ENCODE measurements around the gene C12orf56.

DNA sequence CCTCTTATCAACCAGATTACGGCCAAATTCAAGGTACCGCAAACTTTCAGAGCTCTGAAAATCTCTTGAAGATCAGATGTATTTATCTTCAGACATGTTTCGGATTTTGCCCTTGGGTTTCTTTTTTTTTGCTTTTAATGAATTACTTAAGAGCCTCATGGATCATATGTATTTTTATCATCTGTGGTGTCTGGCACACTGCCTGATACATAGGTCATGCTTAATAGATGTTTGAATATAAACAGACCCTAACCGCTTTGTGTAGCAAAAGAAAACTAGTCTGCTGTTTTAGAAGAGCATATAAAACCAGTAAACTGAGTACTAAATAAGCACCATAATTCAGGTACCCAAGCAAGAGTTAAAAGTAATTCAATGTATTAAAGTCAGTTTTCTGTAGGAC lies 41.2 kb upstream of the C12orf56 start:
- TF ChIP-seq TAF1 (IDR thresholded peaks at IDR 0.05; ENCODE audit: low read depth) = no peak
- no peak for TF ChIP-seq RAD21 (IDR thresholded peaks at IDR 0.05; ENCODE audit: low read depth)
- no peak for TF ChIP-seq CREB1 (IDR thresholded peaks at IDR 0.05; ENCODE audit: low read depth)
- no peak for TF ChIP-seq YY1 (IDR thresholded peaks at IDR 0.05; ENCODE audit: low read depth)
- no peak for TF ChIP-seq CEBPB (IDR thresholded peaks at IDR 0.05)
- TF ChIP-seq EP300 (IDR thresholded peaks at IDR 0.05; ENCODE audit: borderline replicate concordance) = no peak
- TF ChIP-seq NFIC (IDR thresholded peaks at IDR 0.05) = no peak
- TF ChIP-seq TEAD4 (IDR thresholded peaks at IDR 0.05) = no peak
- TF ChIP-seq, protein P1, sequence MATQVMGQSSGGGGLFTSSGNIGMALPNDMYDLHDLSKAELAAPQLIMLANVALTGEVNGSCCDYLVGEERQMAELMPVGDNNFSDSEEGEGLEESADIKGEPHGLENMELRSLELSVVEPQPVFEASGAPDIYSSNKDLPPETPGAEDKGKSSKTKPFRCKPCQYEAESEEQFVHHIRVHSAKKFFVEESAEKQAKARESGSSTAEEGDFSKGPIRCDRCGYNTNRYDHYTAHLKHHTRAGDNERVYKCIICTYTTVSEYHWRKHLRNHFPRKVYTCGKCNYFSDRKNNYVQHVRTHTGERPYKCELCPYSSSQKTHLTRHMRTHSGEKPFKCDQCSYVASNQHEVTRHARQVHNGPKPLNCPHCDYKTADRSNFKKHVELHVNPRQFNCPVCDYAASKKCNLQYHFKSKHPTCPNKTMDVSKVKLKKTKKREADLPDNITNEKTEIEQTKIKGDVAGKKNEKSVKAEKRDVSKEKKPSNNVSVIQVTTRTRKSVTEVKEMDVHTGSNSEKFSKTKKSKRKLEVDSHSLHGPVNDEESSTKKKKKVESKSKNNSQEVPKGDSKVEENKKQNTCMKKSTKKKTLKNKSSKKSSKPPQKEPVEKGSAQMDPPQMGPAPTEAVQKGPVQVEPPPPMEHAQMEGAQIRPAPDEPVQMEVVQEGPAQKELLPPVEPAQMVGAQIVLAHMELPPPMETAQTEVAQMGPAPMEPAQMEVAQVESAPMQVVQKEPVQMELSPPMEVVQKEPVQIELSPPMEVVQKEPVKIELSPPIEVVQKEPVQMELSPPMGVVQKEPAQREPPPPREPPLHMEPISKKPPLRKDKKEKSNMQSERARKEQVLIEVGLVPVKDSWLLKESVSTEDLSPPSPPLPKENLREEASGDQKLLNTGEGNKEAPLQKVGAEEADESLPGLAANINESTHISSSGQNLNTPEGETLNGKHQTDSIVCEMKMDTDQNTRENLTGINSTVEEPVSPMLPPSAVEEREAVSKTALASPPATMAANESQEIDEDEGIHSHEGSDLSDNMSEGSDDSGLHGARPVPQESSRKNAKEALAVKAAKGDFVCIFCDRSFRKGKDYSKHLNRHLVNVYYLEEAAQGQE (IDR thresholded peaks at IDR 0.05; ENCODE audit: low read depth) = no peak
- no peak for TF ChIP-seq EGR1 (IDR thresholded peaks at IDR 0.05)
- no peak for TF ChIP-seq FOXM1 (IDR thresholded peaks at IDR 0.05; ENCODE audit: borderline replicate concordance, low read depth)
- TF ChIP-seq MAX (IDR thresholded peaks at IDR 0.05) = no peak
- TF ChIP-seq USF1 (IDR thresholded peaks at IDR 0.05) = no peak
